Activated CD4-positive, alpha-beta T cell treated with anti-CD3 and anti-CD28 coated beads, Interleukin-2, amount 50 U/mL, for 24 hours (primary cell): ENCODE measurements around the gene DBNDD1.
"Not testable (repeated sequence)": the region's sequence is repeated elsewhere in the genome, so short reads cannot be mapped to it uniquely, and the experiment has no call there.

Experiments
- DNase-seq, 2 donors: peaks; one replicate each; pipeline ENCODE4 v3.0.0-alpha.2; 2020; ENCODE audit warnings: low read depth in 1 of 2, low spot score in 1 of 2

The DBNDD1 gene

GRCh38 chr16:89994389-89994720 is 24.9 kb downstream of the DBNDD1 start:
- no peak for DNase-seq

GRCh38 chr16:89993971-89994370 is 25.3 kb downstream of the DBNDD1 start:
- no peak for DNase-seq

- DNase-seq: no peak
These were observed 25.9 kb downstream of the DBNDD1 start for GRCh38 chr16:89993377-89993776.

GRCh38 chr16:89990799-89991198 is 28.5 kb downstream of the DBNDD1 start:
- no peak for DNase-seq

- DNase-seq: no peak
These were observed 30.3 kb downstream of the DBNDD1 start for GRCh38 chr16:89988951-89989350.

GRCh38 chr16:89987169-89987568 is 32.1 kb downstream of the DBNDD1 start:
- DNase-seq: no peak

- no peak for DNase-seq
These were observed 32.7 kb downstream of the DBNDD1 start for GRCh38 chr16:89986600-89986999.

- DNase-seq: no peak
These were observed 34.0 kb downstream of the DBNDD1 start for GRCh38 chr16:89985219-89985618.

- no peak for DNase-seq
These were observed 35.0 kb downstream of the DBNDD1 start for GRCh38 chr16:89984216-89984615.

GRCh38 chr16:89983536-89983935 is 35.7 kb downstream of the DBNDD1 start:
- no peak for DNase-seq

- DNase-seq: no peak
These were observed 36.9 kb downstream of the DBNDD1 start for GRCh38 chr16:89982318-89982717.

- DNase-seq: no peak
These were observed 37.8 kb downstream of the DBNDD1 start for GRCh38 chr16:89981414-89981813.

GRCh38 chr16:89974870-89975269 is 44.4 kb downstream of the DBNDD1 start:
- no peak for DNase-seq

- DNase-seq: no peak
These were observed 45.5 kb downstream of the DBNDD1 start for GRCh38 chr16:89973654-89974335.

GRCh38 chr16:89973235-89973634 is 46.0 kb downstream of the DBNDD1 start:
- no peak for DNase-seq

GRCh38 chr16:89972244-89973234 is 46.7 kb downstream of the DBNDD1 start:
- DNase-seq: peak; percentile 83 to 85

- DNase-seq: no peak
These were observed 47.6 kb downstream of the DBNDD1 start for GRCh38 chr16:89971495-89972243.

- DNase-seq: no peak
These were observed 49.4 kb downstream of the DBNDD1 start for GRCh38 chr16:89969741-89970410.

- not testable (repeated sequence) for DNase-seq
These were observed 51.2 kb downstream of the DBNDD1 start for GRCh38 chr16:89968074-89968473.

- not testable (repeated sequence) for DNase-seq
These were observed 51.8 kb downstream of the DBNDD1 start for GRCh38 chr16:89967436-89967835.

GRCh38 chr16:89966756-89967155 is 52.5 kb downstream of the DBNDD1 start:
- DNase-seq: no peak
